ENCODE data around the gene MICU1. TPM values are rescaled to one million over a fixed set of nuclear protein-coding genes. Genes with fewer than 3 reads are reported as not detected.
"Not testable (repeated sequence)": the region's sequence is repeated elsewhere in the genome, so short reads cannot be mapped to it uniquely, and the experiment has no call there.

Gene MICU1
- total and polyA plus RNA-seq, 2 donors (not counting 3 experiments of a cell fraction or from before 2014, with no cell fraction given) = 27.5 to 48.0 TPM

- Histone ChIP-seq H2AFZ (ENCODE audit: low read depth, low read length) (no peak overlapping the region), H3K9me1 (replicated peaks; ENCODE audit: control insufficient read depth, extremely low read depth, insufficient read depth, low read length) (no peaks in the 10 kb centered on the region), H4K20me1 (replicated peaks; ENCODE audit: control insufficient read depth, extremely low read depth, insufficient read depth, low read length) (no peaks in the 10 kb centered on the region), H3K9me3 (replicated peaks; ENCODE audit: control insufficient read depth, insufficient read depth, low read length) (no peaks in the 10 kb centered on the region), H3K4me1 (ENCODE audit: control insufficient read depth, extremely low read depth, insufficient read depth, low read length) (peaks cover 7% of the 10 kb centered on the region), H3K9ac (replicated peaks; ENCODE audit: extremely low read depth, insufficient read depth, low read length) (no peak overlapping the region), H3K27ac (ENCODE audit: insufficient read depth, low read depth, low read length) (no peak overlapping the region), H3K27me3 (ENCODE audit: control insufficient read depth in 2 of 2, insufficient read depth in 2 of 2, low read length in 2 of 2) (no peaks in the 10 kb centered on the region), H3K36me3 (ENCODE audit: control insufficient read depth in 2 of 2, extremely low read depth in 1 of 2, insufficient read depth in 2 of 2, low read length in 2 of 2) (peaks cover 2 to 30% of the 10 kb centered on the region in 2 experiments), H3K79me2 (ENCODE audit: control insufficient read depth, insufficient read depth, low read length) (peaks cover 47% of the 10 kb centered on the region), H3K4me2 (ENCODE audit: insufficient read depth, low read length) (no peak overlapping the region), H3K4me3 (replicated peaks in 1 of 3; ENCODE audit: insufficient read depth in 1 of 3, low read depth in 1 of 3, low read length in 3 of 3) (no peak overlapping the region)
- intact Hi-C loops (cut with micrococcal nuclease) = no loop called here
- DNase-seq (ENCODE audit: low read depth, low spot score) = no peak
- BruUV-seq (replicated peaks) = no TSS peak
- POLR2A ChIA-PET = no interaction called here
- TF ChIP-seq JUN (IDR thresholded peaks at IDR 0.05; ENCODE audit: borderline replicate concordance, insufficient read depth, insufficient read length, low read depth) (no peak), GATA2 (IDR thresholded peaks at IDR 0.05; ENCODE audit: insufficient read depth, insufficient read length, low read depth, low read length) (no peak), POLR2A (IDR thresholded peaks at IDR 0.05; ENCODE audit: low read depth, low read length) (no peak), POLR2AphosphoS5 (IDR thresholded peaks at IDR 0.05; ENCODE audit: insufficient read depth, low read depth, low read length) (no peak)
- dilution Hi-C loops (cut with MboI; ENCODE audit: extremely low pct_ligation_motif_present, low sequenced_read_pairs) = no loop called here
- FAIRE-seq = no peak
- CTCF ChIA-PET = interaction anchor here (1.3 to 1.8 kb wide), 3 partner anchors 8 to 105 kb away, joined by 3 to 6 read pairs (median 4); no protein-coding TSS in a partner anchor
Measured at GRCh38 chr10:72348282-72348681, 277.6 kb downstream of the MICU1 start.

GRCh38 chr10:72346117-72346516, 279.8 kb downstream of the MICU1 start:
- intact Hi-C loops (cut with micrococcal nuclease); H4K20me1 ChIP-seq (replicated peaks; ENCODE audit: control insufficient read depth, extremely low read depth, insufficient read depth, low read length); H3K27me3 ChIP-seq (ENCODE audit: control insufficient read depth in 2 of 2, insufficient read depth in 2 of 2, low read length in 2 of 2); H3K4me1 ChIP-seq (ENCODE audit: control insufficient read depth, extremely low read depth, insufficient read depth, low read length); DNase-seq (ENCODE audit: low read depth, low spot score); FAIRE-seq; H3K4me3 ChIP-seq (replicated peaks in 1 of 3; ENCODE audit: insufficient read depth in 1 of 3, low read depth in 1 of 3, low read length in 3 of 3); H3K9me1 ChIP-seq (replicated peaks; ENCODE audit: control insufficient read depth, extremely low read depth, insufficient read depth, low read length); POLR2A ChIA-PET; CTCF ChIA-PET; H3K4me2 ChIP-seq (ENCODE audit: insufficient read depth, low read length); H2AFZ ChIP-seq (ENCODE audit: low read depth, low read length); H3K9ac ChIP-seq (replicated peaks; ENCODE audit: extremely low read depth, insufficient read depth, low read length); H3K9me3 ChIP-seq (replicated peaks; ENCODE audit: control insufficient read depth, insufficient read depth, low read length); dilution Hi-C loops (cut with MboI; ENCODE audit: extremely low pct_ligation_motif_present, low sequenced_read_pairs); H3K27ac ChIP-seq (ENCODE audit: insufficient read depth, low read depth, low read length); BruUV-seq (replicated peaks): not testable (repeated sequence)
- Histone ChIP-seq H3K79me2 (ENCODE audit: control insufficient read depth, insufficient read depth, low read length) (peaks cover 26% of the 10 kb centered on the region), H3K36me3 (ENCODE audit: control insufficient read depth in 2 of 2, extremely low read depth in 1 of 2, insufficient read depth in 2 of 2, low read length in 2 of 2) (peaks cover 5 to 34% of the 10 kb centered on the region in 2 experiments)

Measured in endothelial cell of umbilical vein (primary cell).